Measurements from ENCODE around the gene HDAC7. TPM values are rescaled to one million over a fixed set of nuclear protein-coding genes. Genes with fewer than 3 reads are reported as not detected.

Gene HDAC7
- total and polyA plus RNA-seq, 2 of the 13 experiments (the other 11 are each of a cell fraction or from before 2014, with no cell fraction given) = 4.6 to 10.8 TPM

DNA sequence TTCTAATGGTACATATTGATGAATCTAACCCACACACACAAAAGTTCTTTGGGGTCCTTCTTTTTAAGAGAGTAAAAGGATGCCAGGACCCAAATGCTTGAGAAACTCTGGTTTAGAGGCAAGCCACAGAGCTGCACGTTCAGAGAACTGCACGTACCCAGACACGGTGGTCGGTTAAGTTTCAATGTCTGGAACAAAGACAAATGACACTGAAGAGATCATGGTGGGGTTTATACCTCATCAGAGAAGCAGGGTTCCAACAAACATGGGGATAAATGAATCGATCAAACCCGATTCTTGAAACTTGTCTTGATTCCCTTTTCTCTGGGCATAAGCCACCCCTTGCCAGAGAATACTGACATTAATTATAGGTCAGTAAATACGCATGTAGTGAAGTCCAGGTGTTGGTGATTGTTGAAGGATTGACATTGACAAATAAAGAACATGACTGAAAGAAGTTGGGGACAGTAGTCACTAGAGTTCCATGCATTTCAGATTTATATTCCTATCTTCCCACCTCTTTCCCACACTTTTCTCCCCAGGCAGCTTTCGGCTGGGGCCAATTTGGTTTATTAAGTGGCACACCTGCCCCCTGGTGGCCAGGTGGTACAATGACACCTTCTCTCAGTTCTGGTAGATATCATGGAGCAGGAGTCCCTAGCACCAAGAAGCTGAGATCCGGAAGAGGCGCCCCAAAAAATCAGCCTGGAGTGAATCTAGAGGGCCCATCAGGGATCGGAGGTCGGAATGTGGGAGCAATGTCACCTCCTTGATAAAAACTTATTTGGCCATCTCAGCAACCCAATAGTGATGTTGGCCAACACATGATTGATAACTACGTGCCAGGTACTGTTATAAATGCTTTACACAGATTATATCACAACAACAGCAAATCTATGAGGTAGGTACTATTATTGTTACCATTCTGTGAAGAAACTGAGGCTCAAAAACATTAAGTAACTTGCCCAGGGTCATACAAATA, 17.8 kb upstream of the HDAC7 start:
- H3K9me3 ChIP-seq (ENCODE audit: low read length) = no peaks in the 10 kb centered on the region
- no peak overlapping the region for H3K9ac ChIP-seq (ENCODE audit: insufficient read depth, low read depth, low read length)
- FAIRE-seq (peak; percentile 89), ATAC-seq (peak; percentile 73), DNase-seq (ENCODE audit: low spot score) (peak; percentile 54)
- POLR2A ChIA-PET = interaction anchor here (1.0 to 1.5 kb wide), 2 partner anchors 17 to 20 kb away, joined by 5 to 7 read pairs; no protein-coding TSS in a partner anchor
- no peak overlapping the region for H3K4me3 ChIP-seq (replicated peaks in 1 of 3; ENCODE audit: insufficient read depth in 1 of 3, low read depth in 2 of 3, low read length in 3 of 3)
- no TSS peak for BruUV-seq (replicated peaks)
- no peaks in the 10 kb centered on the region for H3K36me3 ChIP-seq (replicated peaks in 1 of 2; ENCODE audit: control insufficient read depth in 1 of 2, insufficient read depth in 2 of 2, low read length in 2 of 2)
- H4K20me1 ChIP-seq (ENCODE audit: insufficient read depth, low read length) = no peaks in the 10 kb centered on the region
- intact Hi-C loops (cut with micrococcal nuclease; ENCODE audit: unreplicated experiment) (loop anchor here (1.0 kb wide), 6 partner anchors 17 to 122 kb away; no protein-coding TSS in a partner anchor), in situ Hi-C loops (cut with HindIII; ENCODE audit: extremely low pct_ligation_motif_present, low pct_unique_long_range_greater_than_20kb) (loop anchor here (5.0 kb wide), 2 partner anchors 50 to 120 kb away; no protein-coding TSS in a partner anchor)
- no peak overlapping the region for H3K27ac ChIP-seq (ENCODE audit: extremely low read length, insufficient read depth, low read length)
- CTCF ChIA-PET (ENCODE audit: low intra/inter-chr PET ratio, low total read pairs) = interaction anchor here (0.6 to 2.9 kb wide), 8 partner anchors 16 to 122 kb away, joined by 3 to 33 read pairs (median 8); partner anchors contain the start of gene RAPGEF3
- WGBS (ENCODE audit: low lambda C conversion rate) = 31% methylated on average over 13 of the region's 13 CpGs
- H3K4me1 ChIP-seq (ENCODE audit: insufficient read depth, low read length) = no peaks in the 10 kb centered on the region; the same call in 1 of the 2 replicates
- H3K4me2 ChIP-seq (ENCODE audit: low read depth, low read length) = no peak overlapping the region
- H3K79me2 ChIP-seq (ENCODE audit: insufficient read depth, low read length) = no peaks in the 10 kb centered on the region
- peaks cover 6 to 11% of the 10 kb centered on the region in 2 experiments; a peak in 3 of 5 replicates for H3K27me3 ChIP-seq (ENCODE audit: control insufficient read depth in 1 of 2, insufficient read depth in 2 of 2, low read length in 2 of 2)
- no peak overlapping the region for H2AFZ ChIP-seq (ENCODE audit: low read length)
- TF ChIP-seq TRIM22 (IDR thresholded peaks at IDR 0.05) (no peak), SPEN (CRISPR knock-in tag; IDR thresholded peaks at IDR 0.05; ENCODE audit: low read depth) (no peak), MTA3 (CRISPR knock-in tag; IDR thresholded peaks at IDR 0.05) (no peak), ZNF513 (CRISPR knock-in tag; conservative IDR thresholded peaks at IDR 0.05) (no peak), CCAR2 (optimal IDR thresholded peaks at IDR 0.05; ENCODE audit: low read depth, low read length) (no peak)
- TF ChIP-seq, protein P1, sequence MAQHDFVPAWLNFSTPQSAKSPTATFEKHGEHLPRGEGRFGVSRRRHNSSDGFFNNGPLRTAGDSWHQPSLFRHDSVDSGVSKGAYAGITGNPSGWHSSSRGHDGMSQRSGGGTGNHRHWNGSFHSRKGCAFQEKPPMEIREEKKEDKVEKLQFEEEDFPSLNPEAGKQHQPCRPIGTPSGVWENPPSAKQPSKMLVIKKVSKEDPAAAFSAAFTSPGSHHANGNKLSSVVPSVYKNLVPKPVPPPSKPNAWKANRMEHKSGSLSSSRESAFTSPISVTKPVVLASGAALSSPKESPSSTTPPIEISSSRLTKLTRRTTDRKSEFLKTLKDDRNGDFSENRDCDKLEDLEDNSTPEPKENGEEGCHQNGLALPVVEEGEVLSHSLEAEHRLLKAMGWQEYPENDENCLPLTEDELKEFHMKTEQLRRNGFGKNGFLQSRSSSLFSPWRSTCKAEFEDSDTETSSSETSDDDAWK (CRISPR knock-in tag; IDR thresholded peaks at IDR 0.05) = no peak
- TF ChIP-seq, protein P2, sequence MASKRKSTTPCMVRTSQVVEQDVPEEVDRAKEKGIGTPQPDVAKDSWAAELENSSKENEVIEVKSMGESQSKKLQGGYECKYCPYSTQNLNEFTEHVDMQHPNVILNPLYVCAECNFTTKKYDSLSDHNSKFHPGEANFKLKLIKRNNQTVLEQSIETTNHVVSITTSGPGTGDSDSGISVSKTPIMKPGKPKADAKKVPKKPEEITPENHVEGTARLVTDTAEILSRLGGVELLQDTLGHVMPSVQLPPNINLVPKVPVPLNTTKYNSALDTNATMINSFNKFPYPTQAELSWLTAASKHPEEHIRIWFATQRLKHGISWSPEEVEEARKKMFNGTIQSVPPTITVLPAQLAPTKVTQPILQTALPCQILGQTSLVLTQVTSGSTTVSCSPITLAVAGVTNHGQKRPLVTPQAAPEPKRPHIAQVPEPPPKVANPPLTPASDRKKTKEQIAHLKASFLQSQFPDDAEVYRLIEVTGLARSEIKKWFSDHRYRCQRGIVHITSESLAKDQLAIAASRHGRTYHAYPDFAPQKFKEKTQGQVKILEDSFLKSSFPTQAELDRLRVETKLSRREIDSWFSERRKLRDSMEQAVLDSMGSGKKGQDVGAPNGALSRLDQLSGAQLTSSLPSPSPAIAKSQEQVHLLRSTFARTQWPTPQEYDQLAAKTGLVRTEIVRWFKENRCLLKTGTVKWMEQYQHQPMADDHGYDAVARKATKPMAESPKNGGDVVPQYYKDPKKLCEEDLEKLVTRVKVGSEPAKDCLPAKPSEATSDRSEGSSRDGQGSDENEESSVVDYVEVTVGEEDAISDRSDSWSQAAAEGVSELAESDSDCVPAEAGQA (IDR thresholded peaks at IDR 0.05; ENCODE audit: low read depth) = no peak
- TF ChIP-seq, protein P2 (CRISPR knock-in tag; IDR thresholded peaks at IDR 0.05; ENCODE audit: borderline replicate concordance) = no peak
- TF ChIP-seq, protein P3, sequence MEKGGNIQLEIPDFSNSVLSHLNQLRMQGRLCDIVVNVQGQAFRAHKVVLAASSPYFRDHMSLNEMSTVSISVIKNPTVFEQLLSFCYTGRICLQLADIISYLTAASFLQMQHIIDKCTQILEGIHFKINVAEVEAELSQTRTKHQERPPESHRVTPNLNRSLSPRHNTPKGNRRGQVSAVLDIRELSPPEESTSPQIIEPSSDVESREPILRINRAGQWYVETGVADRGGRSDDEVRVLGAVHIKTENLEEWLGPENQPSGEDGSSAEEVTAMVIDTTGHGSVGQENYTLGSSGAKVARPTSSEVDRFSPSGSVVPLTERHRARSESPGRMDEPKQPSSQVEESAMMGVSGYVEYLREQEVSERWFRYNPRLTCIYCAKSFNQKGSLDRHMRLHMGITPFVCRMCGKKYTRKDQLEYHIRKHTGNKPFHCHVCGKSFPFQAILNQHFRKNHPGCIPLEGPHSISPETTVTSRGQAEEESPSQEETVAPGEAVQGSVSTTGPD (CRISPR knock-in tag; IDR thresholded peaks at IDR 0.05) = no peak

Data from HepG2 (cell line).